HepG2 (cell line): ENCODE measurements around the gene CRMP1. TPM values are rescaled to one million over a fixed set of nuclear protein-coding genes. Genes with fewer than 3 reads are reported as not detected.

Experiments
- ATAC-seq: fragments of 200-7000 bp; cut with Tn5 transposase; 3 replicates; pipeline ENCODE4 v1.9.1; 2020; ENCODE audit warnings: mild to moderate bottlenecking, moderate library complexity
- BruUV-seq: library from RNA; stranded (reverse); fragments of 400-500 nt; replicated peaks from 2 replicates; lab custom pipeline; 2021; lab: Mats Ljungman, UMichigan
- CTCF ChIA-PET: fragments of 300-600 bp; formaldehyde crosslinking; extraction: SDS; loops from one replicate; lab custom pipeline; 2021; ENCODE audit warnings: low total read pairs, inconsistent platforms, low intra/inter-chr PET ratio; lab: Yijun Ruan, JAX
- POLR2A ChIA-PET: fragments of 350-600 bp; sonication (Branson Sonifier 250); formaldehyde crosslinking; loops from one replicate; lab custom pipeline; 2020; ENCODE audit warnings: antibody characterized with exemption, inconsistent platforms; lab: Yijun Ruan, JAX
- DNase-seq: peaks from one replicate; pipeline ENCODE4 v3.0.0-alpha.2; 2015; ENCODE audit warnings: low spot score
- FAIRE-seq: peaks from 3 replicates; lab custom pipeline; 2011; peaks lifted over from hg19 to GRCh38; lab: Jason Lieb, UNC
- H2AFZ ChIP-seq: one replicate; pipeline ENCODE4 v1.6.1; 2011; ENCODE audit warnings: low read length, inconsistent platforms
- H3K27ac ChIP-seq: fragments of 300-600 bp; 3 replicates; pipeline ENCODE4 v1.8.0; 2011; ENCODE audit warnings: mixed run types, mild to moderate bottlenecking, mixed read lengths, low read length, inconsistent platforms; ENCODE audit not compliant: insufficient read depth; ENCODE audit errors: extremely low read length
- H3K27me3 ChIP-seq, 2 experiments: fragments of 200-600 bp in 1 of 2; 2 replicates in 1 of 2; 3 replicates in 1 of 2; pipeline versions ENCODE4 v1.6.0 to v1.8.0; 2011; ENCODE audit warnings: low read length in 2 of 2, mild to moderate bottlenecking in 2 of 2, moderate library complexity in 2 of 2, inconsistent platforms in 1 of 2; ENCODE audit not compliant: insufficient read depth in 2 of 2, control insufficient read depth in 1 of 2
- H3K36me3 ChIP-seq, 2 experiments: fragments of 200-600 bp in 1 of 2; replicated peaks in 1 of 2; 2 replicates in 1 of 2; 3 replicates in 1 of 2; pipeline versions ENCODE4 v1.5.1 to v1.8.0; 2011; ENCODE audit warnings: low read length in 2 of 2, inconsistent platforms in 1 of 2; ENCODE audit not compliant: insufficient read depth in 2 of 2, control insufficient read depth in 1 of 2
- H3K4me1 ChIP-seq: 2 replicates; pipeline ENCODE4 v1.5.1; 2012; ENCODE audit warnings: low read length, inconsistent platforms; ENCODE audit not compliant: insufficient read depth
- H3K4me2 ChIP-seq: 2 replicates; pipeline ENCODE4 v1.6.0; 2011; ENCODE audit warnings: low read depth, low read length, inconsistent platforms
- H3K4me3 ChIP-seq, 3 experiments: fragments of 200-600 bp in 1 of 3; sonication (generic), shearing (Covaris generic) in 1 of 3; replicated peaks in 1 of 3; 2 replicates each; pipeline ENCODE4 v1.5.1; 2011 to 2016; ENCODE audit warnings: low read length in 3 of 3, inconsistent platforms in 2 of 3, low read depth in 2 of 3, mild to moderate bottlenecking in 2 of 3, control low read depth in 1 of 3, mixed read lengths in 1 of 3; ENCODE audit not compliant: insufficient read depth in 1 of 3
- H3K79me2 ChIP-seq: one replicate; pipeline ENCODE4 v1.6.1; 2011; ENCODE audit warnings: low read length, inconsistent platforms; ENCODE audit not compliant: insufficient read depth
- H3K9ac ChIP-seq: 2 replicates; pipeline ENCODE4 v1.6.0; 2011; ENCODE audit warnings: mild to moderate bottlenecking, low read depth, low read length, inconsistent platforms; ENCODE audit not compliant: insufficient read depth
- H3K9me3 ChIP-seq: 2 replicates; pipeline ENCODE4 v1.5.1; 2012; ENCODE audit warnings: mild to moderate bottlenecking, low read length
- H4K20me1 ChIP-seq: 2 replicates; pipeline ENCODE4 v1.6.0; 2011; ENCODE audit warnings: inconsistent platforms, mild to moderate bottlenecking, low read length, moderate library complexity; ENCODE audit not compliant: insufficient read depth
- BRF2 ChIP-seq: sonication (generic); formaldehyde crosslinking; IDR thresholded peaks from 2 replicates; pipeline ENCODE4 v1.8.1; 2022; ENCODE audit warnings: mild to moderate bottlenecking, missing genetic modification reagents
- CEBPG ChIP-seq: IDR thresholded peaks from 2 replicates; pipeline ENCODE4 v1.6.1; 2016
- HDAC2 ChIP-seq: sonication (generic); formaldehyde crosslinking; IDR thresholded peaks from 2 replicates; pipeline ENCODE4 v1.4.0; 2020; ENCODE audit warnings: missing genetic modification reagents
- KDM6A ChIP-seq: IDR thresholded peaks from 2 replicates; pipeline ENCODE4 v1.6.1; 2016; ENCODE audit warnings: low read depth
- NFE2L1 ChIP-seq: sonication (generic); formaldehyde crosslinking; IDR thresholded peaks from 2 replicates; pipeline ENCODE4 v1.4.0; 2020; ENCODE audit warnings: missing genetic modification reagents, mild to moderate bottlenecking, borderline replicate concordance
- POLR2AphosphoS5 ChIP-seq: IDR thresholded peaks from 2 replicates; pipeline ENCODE4 v1.6.1; 2012; ENCODE audit warnings: low read depth, low read length
- RFXANK ChIP-seq: IDR thresholded peaks from 2 replicates; pipeline ENCODE4 v1.6.1; 2016
- SP140L ChIP-seq: sonication (generic); formaldehyde crosslinking; IDR thresholded peaks from 2 replicates; pipeline ENCODE4 v1.4.0; 2020; ENCODE audit warnings: missing genetic modification reagents, borderline replicate concordance
- SRSF9 ChIP-seq: fragments of 200-400 bp; formaldehyde crosslinking; IDR thresholded peaks from 2 replicates; pipeline ENCODE4 v1.6.1; 2018; ENCODE audit warnings: borderline replicate concordance, mild to moderate bottlenecking, low read depth, low read length; ENCODE audit not compliant: insufficient read depth, poor library complexity, severe bottlenecking
- XBP1 ChIP-seq: sonication (generic); formaldehyde crosslinking; IDR thresholded peaks from 2 replicates; pipeline ENCODE4 v1.5.0; 2020; ENCODE audit warnings: missing genetic modification reagents
- ZFYVE20 ChIP-seq: sonication (generic); formaldehyde crosslinking; IDR thresholded peaks from 2 replicates; pipeline ENCODE4 v1.8.0; 2023; ENCODE audit warnings: low read depth, mild to moderate bottlenecking, moderate library complexity, missing genetic modification reagents, borderline replicate concordance
- ZNF121 ChIP-seq: sonication (generic); formaldehyde crosslinking; IDR thresholded peaks from 2 replicates; pipeline ENCODE4 v1.5.0; 2020; ENCODE audit warnings: mild to moderate bottlenecking, missing genetic modification reagents
- ZNF274 ChIP-seq: sonication (generic); formaldehyde crosslinking; IDR thresholded peaks from 2 replicates; pipeline ENCODE4 v1.5.1; 2020; ENCODE audit warnings: mild to moderate bottlenecking, missing genetic modification reagents
- WGBS: methylation state at CpG from one replicate; pipeline ENCODE4 v1.1.6; 2017; ENCODE audit warnings: low lambda C conversion rate; 5-methylcytosine and 5-hydroxymethylcytosine counted together
- in situ Hi-C: cut with HindIII; loops from 2 replicates; pipeline ENCODE4 v1.10.0; 2017; ENCODE audit warnings: low pct_unique_long_range_greater_than_20kb; ENCODE audit not compliant: extremely low pct_ligation_motif_present
- intact Hi-C: fragments of 100-400 bp; cut with micrococcal nuclease; formaldehyde crosslinking; loops from one replicate; pipeline ENCODE4 v1.10.0; 2022; ENCODE audit not compliant: unreplicated experiment
- polyA plus RNA-seq, 8 experiments: library from polyadenylated mRNA; depleted of rRNA in 3 of 8; stranded (reverse) in 7 of 8; unstranded in 1 of 8; fragments of >200 nt; fragmentation: Illumina TruSeq in 4 of 8; extraction: Trizol in 4 of 8; gene quantifications; 2 replicates each; pipeline versions ENCODE4 v1.2.1 to v1.2.3, GENCODE V29; 2011 to 2016; ENCODE audit warnings: low read depth in 4 of 8, missing spikeins in 1 of 8, mixed read lengths in 1 of 8; ENCODE audit not compliant: insufficient read depth in 1 of 8
- total RNA-seq, 5 experiments: library from RNA; depleted of rRNA; stranded (reverse); fragments of >200 nt; fragmentation: Illumina TruSeq; extraction: Trizol; gene quantifications; 2 replicates each; pipeline ENCODE4 v1.2.3, GENCODE V29; 2016; ENCODE audit warnings: low read depth in 1 of 5
- TF ChIP-seq, protein P1 (sequence below): sonication (generic); formaldehyde crosslinking; conservative IDR thresholded peaks from 2 replicates; pipeline ENCODE4 v1.4.0; 2020; ENCODE audit warnings: mild to moderate bottlenecking, missing genetic modification reagents, moderate library complexity
- TF ChIP-seq, protein P2 (sequence below): IDR thresholded peaks from 2 replicates; pipeline ENCODE4 v1.6.1; 2012; ENCODE audit warnings: low read length, improper control_type of control experiment

CRMP1 gene
- total and polyA plus RNA-seq, 2 of the 13 experiments (the other 11 are each of a cell fraction or from before 2014, with no cell fraction given), result not detected

DNA sequence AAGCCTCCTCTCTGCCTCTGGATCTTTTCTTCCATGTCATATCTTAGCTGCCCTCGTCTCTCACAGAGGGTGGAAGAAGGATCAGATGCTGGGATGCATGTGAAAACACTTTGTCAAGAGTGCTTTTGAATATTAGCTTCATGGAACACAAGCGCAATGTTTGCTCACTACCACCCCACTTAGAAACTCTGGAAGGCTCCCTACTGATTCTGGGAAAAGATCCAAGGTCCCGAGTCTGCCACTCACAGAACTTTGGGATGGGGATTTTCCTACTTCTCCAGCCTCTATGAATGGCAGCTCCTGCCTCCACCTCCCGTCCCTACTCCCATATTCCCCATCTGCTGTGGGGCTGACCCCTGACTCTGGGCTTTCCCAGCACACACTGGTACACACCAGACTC, 40.2 kb upstream of the CRMP1 start (continued):
- TF ChIP-seq NFE2L1 (CRISPR knock-in tag) (no peak), SRSF9 (no peak), SP140L (CRISPR knock-in tag) (no peak), BRF2 (CRISPR knock-in tag) (no peak), XBP1 (CRISPR knock-in tag) (no peak), POLR2AphosphoS5 (no peak), ZFYVE20 (no peak)
- TF ChIP-seq, all 625 proteins: peak for 0

GRCh38 chr4:5932035-5932568, 39.2 kb upstream of the CRMP1 start:
- Histone ChIP-seq H3K9me3 (no peaks in the 10 kb centered on the region), H3K9ac (no peak overlapping the region), H3K4me2 (no peak overlapping the region), H3K27ac (no peak overlapping the region), H3K27me3 (peaks cover 4 to 40% of the 10 kb centered on the region in 2 experiments; a peak in 4 of 5 replicates), H2AFZ (no peak overlapping the region), H3K4me3 (no peak overlapping the region), H4K20me1 (no peaks in the 10 kb centered on the region), H3K4me1 (no peaks in the 10 kb centered on the region), H3K36me3 (no peaks in the 10 kb centered on the region), H3K79me2 (no peaks in the 10 kb centered on the region)
- FAIRE-seq (no peak), ATAC-seq (no peak), DNase-seq (no peak)
- WGBS, result 20% methylated on average over 11 of the region's 12 CpGs
- ChIA-PET CTCF (no interaction called here), POLR2A (no interaction called here)
- no TSS peak for BruUV-seq
- intact Hi-C loops (no loop called here), in situ Hi-C loops (no loop called here)
- TF ChIP-seq BRF2 (CRISPR knock-in tag), result no peak
- TF ChIP-seq, protein P1, sequence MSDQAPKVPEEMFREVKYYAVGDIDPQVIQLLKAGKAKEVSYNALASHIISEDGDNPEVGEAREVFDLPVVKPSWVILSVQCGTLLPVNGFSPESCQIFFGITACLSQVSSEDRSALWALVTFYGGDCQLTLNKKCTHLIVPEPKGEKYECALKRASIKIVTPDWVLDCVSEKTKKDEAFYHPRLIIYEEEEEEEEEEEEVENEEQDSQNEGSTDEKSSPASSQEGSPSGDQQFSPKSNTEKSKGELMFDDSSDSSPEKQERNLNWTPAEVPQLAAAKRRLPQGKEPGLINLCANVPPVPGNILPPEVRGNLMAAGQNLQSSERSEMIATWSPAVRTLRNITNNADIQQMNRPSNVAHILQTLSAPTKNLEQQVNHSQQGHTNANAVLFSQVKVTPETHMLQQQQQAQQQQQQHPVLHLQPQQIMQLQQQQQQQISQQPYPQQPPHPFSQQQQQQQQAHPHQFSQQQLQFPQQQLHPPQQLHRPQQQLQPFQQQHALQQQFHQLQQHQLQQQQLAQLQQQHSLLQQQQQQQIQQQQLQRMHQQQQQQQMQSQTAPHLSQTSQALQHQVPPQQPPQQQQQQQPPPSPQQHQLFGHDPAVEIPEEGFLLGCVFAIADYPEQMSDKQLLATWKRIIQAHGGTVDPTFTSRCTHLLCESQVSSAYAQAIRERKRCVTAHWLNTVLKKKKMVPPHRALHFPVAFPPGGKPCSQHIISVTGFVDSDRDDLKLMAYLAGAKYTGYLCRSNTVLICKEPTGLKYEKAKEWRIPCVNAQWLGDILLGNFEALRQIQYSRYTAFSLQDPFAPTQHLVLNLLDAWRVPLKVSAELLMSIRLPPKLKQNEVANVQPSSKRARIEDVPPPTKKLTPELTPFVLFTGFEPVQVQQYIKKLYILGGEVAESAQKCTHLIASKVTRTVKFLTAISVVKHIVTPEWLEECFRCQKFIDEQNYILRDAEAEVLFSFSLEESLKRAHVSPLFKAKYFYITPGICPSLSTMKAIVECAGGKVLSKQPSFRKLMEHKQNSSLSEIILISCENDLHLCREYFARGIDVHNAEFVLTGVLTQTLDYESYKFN (CRISPR knock-in tag), result no peak
- TF ChIP-seq ZNF274, result no peak
- no peak for TF ChIP-seq RFXANK (CRISPR knock-in tag)
- TF ChIP-seq HDAC2 (CRISPR knock-in tag), result no peak
- no peak for TF ChIP-seq ZNF121 (CRISPR knock-in tag)
- TF ChIP-seq, protein P2, sequence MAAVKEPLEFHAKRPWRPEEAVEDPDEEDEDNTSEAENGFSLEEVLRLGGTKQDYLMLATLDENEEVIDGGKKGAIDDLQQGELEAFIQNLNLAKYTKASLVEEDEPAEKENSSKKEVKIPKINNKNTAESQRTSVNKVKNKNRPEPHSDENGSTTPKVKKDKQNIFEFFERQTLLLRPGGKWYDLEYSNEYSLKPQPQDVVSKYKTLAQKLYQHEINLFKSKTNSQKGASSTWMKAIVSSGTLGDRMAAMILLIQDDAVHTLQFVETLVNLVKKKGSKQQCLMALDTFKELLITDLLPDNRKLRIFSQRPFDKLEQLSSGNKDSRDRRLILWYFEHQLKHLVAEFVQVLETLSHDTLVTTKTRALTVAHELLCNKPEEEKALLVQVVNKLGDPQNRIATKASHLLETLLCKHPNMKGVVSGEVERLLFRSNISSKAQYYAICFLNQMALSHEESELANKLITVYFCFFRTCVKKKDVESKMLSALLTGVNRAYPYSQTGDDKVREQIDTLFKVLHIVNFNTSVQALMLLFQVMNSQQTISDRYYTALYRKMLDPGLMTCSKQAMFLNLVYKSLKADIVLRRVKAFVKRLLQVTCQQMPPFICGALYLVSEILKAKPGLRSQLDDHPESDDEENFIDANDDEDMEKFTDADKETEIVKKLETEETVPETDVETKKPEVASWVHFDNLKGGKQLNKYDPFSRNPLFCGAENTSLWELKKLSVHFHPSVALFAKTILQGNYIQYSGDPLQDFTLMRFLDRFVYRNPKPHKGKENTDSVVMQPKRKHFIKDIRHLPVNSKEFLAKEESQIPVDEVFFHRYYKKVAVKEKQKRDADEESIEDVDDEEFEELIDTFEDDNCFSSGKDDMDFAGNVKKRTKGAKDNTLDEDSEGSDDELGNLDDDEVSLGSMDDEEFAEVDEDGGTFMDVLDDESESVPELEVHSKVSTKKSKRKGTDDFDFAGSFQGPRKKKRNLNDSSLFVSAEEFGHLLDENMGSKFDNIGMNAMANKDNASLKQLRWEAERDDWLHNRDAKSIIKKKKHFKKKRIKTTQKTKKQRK, result no peak
- TF ChIP-seq KDM6A (CRISPR knock-in tag), result no peak
- no peak for TF ChIP-seq CEBPG (CRISPR knock-in tag)
